Kidney (tissue), 14 donors: ENCODE measurements around the gene FOXK1. TPM values are rescaled to one million over a fixed set of nuclear protein-coding genes. Genes with fewer than 3 reads are reported as not detected.

ENCODE experiments used
- DNase-seq, 5 donors: peaks; one replicate each; pipeline ENCODE4 v3.0.0-alpha.2; 2013 to 2020
- FAIRE-seq: peaks from 2 replicates; lab custom pipeline; 2012; peaks lifted over from hg19 to GRCh38; lab: Jason Lieb, UNC
- H3K27ac ChIP-seq, 2 donors: one replicate each; pipeline ENCODE4 v1.7.0; 2013; ENCODE audit warnings: low read depth in 2 of 2, low read length in 2 of 2, inconsistent platforms in 1 of 2
- H3K27me3 ChIP-seq: one replicate; pipeline ENCODE4 v1.7.1; 2013; ENCODE audit warnings: low read length, inconsistent platforms; ENCODE audit not compliant: control insufficient read depth, insufficient read depth
- H3K36me3 ChIP-seq, 3 donors: one replicate each; pipeline versions ENCODE4 v1.7.0 to v1.7.1; 2013; ENCODE audit warnings: low read length in 3 of 3, control low read depth in 1 of 3, inconsistent platforms in 1 of 3; ENCODE audit not compliant: insufficient read depth in 3 of 3, control insufficient read depth in 2 of 3
- H3K4me1 ChIP-seq, 3 donors: one replicate each; pipeline versions ENCODE4 v1.7.0 to v1.7.1; 2013; ENCODE audit warnings: low read length in 3 of 3, inconsistent platforms in 1 of 3, low read depth in 1 of 3; ENCODE audit not compliant: control insufficient read depth in 2 of 3, insufficient read depth in 2 of 3
- H3K4me3 ChIP-seq, 3 donors: one replicate each; pipeline versions ENCODE4 v1.7.0 to v1.8.1; 2013; ENCODE audit warnings: low read length in 3 of 3, control low read depth in 1 of 3, inconsistent platforms in 1 of 3
- H3K9ac ChIP-seq, 3 donors: one replicate each; pipeline versions ENCODE4 v1.7.0 to v1.7.1; 2013; ENCODE audit warnings: low read length in 3 of 3, control low read depth in 1 of 3, inconsistent platforms in 1 of 3
- H3K9me3 ChIP-seq, 3 donors: one replicate each; pipeline versions ENCODE4 v1.7.0 to v1.7.1; 2013; ENCODE audit warnings: low read length in 3 of 3, control low read depth in 1 of 3, inconsistent platforms in 1 of 3; ENCODE audit not compliant: control insufficient read depth in 2 of 3, insufficient read depth in 1 of 3
- intact Hi-C: fragments of 100-400 bp; cut with DNase I; formaldehyde crosslinking; loops from one replicate; pipeline ENCODE4 v1.11.1; 2022
- polyA plus RNA-seq: library from polyadenylated mRNA; stranded (reverse); fragments of 350-450 nt; fragmentation: Illumina TruSeq; extraction: RNeasy Lipid Tissue Mini Kit (QIAGEN cat#74804); gene quantifications from one replicate; pipeline ENCODE4 v1.2.3, GENCODE V29; 2014; ENCODE audit warnings: low read depth, low replicate concordance; ENCODE audit not compliant: insufficient read depth
- total RNA-seq: library from RNA; stranded (reverse); fragmentation: NEBNext Ultra II Directional; extraction: Animal tissue kit (Norgen Biotek cat#: 25700); gene quantifications from one replicate; pipeline ENCODE4 v1.2.1, GENCODE V29; 2021
- TF ChIP-seq, protein P1 (sequence below): IDR thresholded peaks from 3 replicates; pipeline ENCODE4 v1.5.1; 2012; ENCODE audit warnings: mild to moderate bottlenecking, moderate library complexity, borderline replicate concordance; ENCODE audit not compliant: insufficient read depth; ENCODE audit errors: extremely low read depth
- donor health status: control.
- donor health status: control.
- donor health status: control.
- donor health status: control.
- donor health status: control.
- donor health status: DM: yes; HTN: yes; CAD: no.
- donor health status: Normal renal cell carcinoma (clear cell type).

FOXK1 gene
- total and polyA plus RNA-seq, 2 donors from 2014 or later = 3.9 to 44.2 TPM

GRCh38 chr7:4766666-4767519 lies 84.8 kb downstream of the FOXK1 start:
- Histone ChIP-seq H3K27ac (no peak overlapping the region), H3K27me3 (no peaks in the 10 kb centered on the region), H3K4me1 (no peaks in the 10 kb centered on the region), H3K9me3 (no peaks in the 10 kb centered on the region), H3K4me3 (no peak overlapping the region), H3K36me3 (peaks cover 0 to 26% (median 9%) of the 10 kb centered on the region in 3 donors), H3K9ac (no peak overlapping the region)
- intact Hi-C loops = no loop called here
- TF ChIP-seq, protein P1, sequence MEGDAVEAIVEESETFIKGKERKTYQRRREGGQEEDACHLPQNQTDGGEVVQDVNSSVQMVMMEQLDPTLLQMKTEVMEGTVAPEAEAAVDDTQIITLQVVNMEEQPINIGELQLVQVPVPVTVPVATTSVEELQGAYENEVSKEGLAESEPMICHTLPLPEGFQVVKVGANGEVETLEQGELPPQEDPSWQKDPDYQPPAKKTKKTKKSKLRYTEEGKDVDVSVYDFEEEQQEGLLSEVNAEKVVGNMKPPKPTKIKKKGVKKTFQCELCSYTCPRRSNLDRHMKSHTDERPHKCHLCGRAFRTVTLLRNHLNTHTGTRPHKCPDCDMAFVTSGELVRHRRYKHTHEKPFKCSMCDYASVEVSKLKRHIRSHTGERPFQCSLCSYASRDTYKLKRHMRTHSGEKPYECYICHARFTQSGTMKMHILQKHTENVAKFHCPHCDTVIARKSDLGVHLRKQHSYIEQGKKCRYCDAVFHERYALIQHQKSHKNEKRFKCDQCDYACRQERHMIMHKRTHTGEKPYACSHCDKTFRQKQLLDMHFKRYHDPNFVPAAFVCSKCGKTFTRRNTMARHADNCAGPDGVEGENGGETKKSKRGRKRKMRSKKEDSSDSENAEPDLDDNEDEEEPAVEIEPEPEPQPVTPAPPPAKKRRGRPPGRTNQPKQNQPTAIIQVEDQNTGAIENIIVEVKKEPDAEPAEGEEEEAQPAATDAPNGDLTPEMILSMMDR = no peak
- DNase-seq (no peak), FAIRE-seq (no peak)

GRCh38 chr7:4768597-4769569 lies 86.8 kb downstream of the FOXK1 start:
- no peaks in the 10 kb centered on the region for H3K4me1 ChIP-seq
- no peak for FAIRE-seq
- H3K9me3 ChIP-seq = no peaks in the 10 kb centered on the region
- DNase-seq = no peak
- H3K4me3 ChIP-seq = no peak overlapping the region
- intact Hi-C loops = no loop called here
- no peak overlapping the region for H3K27ac ChIP-seq
- H3K36me3 ChIP-seq = peaks cover 0 to 11% (median 2%) of the 10 kb centered on the region in 3 donors
- no peaks in the 10 kb centered on the region for H3K27me3 ChIP-seq
- no peak overlapping the region for H3K9ac ChIP-seq
- TF ChIP-seq, protein P1 = no peak

DNA sequence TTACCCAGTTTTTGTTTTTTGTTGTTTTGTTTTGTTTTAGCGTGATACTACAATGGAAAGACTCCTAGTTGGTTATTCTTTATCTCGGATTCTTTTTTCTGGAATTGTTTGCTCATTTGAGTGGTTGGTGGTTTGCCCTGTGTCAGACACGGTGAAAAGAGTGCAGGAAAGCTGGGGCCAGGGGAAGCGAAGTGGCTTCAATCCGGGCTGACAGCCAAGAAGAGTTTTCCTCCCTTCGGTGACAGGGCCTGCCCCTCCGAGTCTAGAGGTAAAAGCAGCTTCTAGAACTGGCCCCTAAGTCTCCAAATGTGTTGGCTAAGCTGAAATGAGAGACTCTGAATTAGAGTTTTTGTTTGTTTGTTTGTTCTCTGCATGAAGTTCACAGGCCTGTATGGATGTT lies 87.7 kb downstream of the FOXK1 start:
- no peak overlapping the region for H3K27ac ChIP-seq
- H3K9me3 ChIP-seq = no peaks in the 10 kb centered on the region
- peaks cover 0 to 8% (median 0%) of the 10 kb centered on the region in 3 donors for H3K4me1 ChIP-seq
- DNase-seq (no peak), FAIRE-seq (no peak)
- H3K4me3 ChIP-seq = no peak overlapping the region
- intact Hi-C loops = no loop called here
- TF ChIP-seq, protein P1 = no peak
- no peak overlapping the region for H3K9ac ChIP-seq
- H3K27me3 ChIP-seq = no peaks in the 10 kb centered on the region
- peaks cover 0 to 4% (median 0%) of the 10 kb centered on the region in 3 donors for H3K36me3 ChIP-seq
